HL-60/S4 (cell line): Measurements from ENCODE around the gene NT5E.

Experiments
- in situ Hi-C: fragments of 300-500 bp; cut with MboI; formaldehyde crosslinking; loops from 2 replicates; pipeline ENCODE4 v1.14.3; 2022; ENCODE audit warnings: low sequenced_read_pairs

The NT5E gene

GRCh38 chr6:85421181-85421580, 28.7 kb upstream of the NT5E start:
- in situ Hi-C loops = no loop called here

GRCh38 chr6:85421972-85422371, 27.9 kb upstream of the NT5E start:
- in situ Hi-C loops = no loop called here

- in situ Hi-C loops = no loop called here
Observed at GRCh38 chr6:85422996-85423395, 26.9 kb upstream of the NT5E start.

DNA sequence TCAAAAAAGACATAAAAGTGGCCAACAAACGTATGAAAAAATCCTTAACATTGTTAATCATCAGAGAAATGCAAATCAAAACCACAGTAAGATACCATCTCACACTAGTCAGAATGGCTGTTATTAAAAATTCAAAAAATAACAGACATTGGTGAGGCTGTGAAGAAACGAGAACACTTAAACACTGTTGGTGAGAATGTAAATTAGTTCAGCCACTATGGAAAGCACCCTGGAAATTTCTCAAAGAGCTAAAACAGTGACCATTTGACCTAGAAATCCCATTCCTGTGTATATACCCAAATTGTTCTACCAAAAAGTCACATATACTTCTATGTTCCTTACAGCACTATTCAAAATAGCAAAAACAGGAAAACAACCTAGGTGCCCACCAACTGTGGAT, 24.9 kb upstream of the NT5E start:
- in situ Hi-C loops = no loop called here

DNA sequence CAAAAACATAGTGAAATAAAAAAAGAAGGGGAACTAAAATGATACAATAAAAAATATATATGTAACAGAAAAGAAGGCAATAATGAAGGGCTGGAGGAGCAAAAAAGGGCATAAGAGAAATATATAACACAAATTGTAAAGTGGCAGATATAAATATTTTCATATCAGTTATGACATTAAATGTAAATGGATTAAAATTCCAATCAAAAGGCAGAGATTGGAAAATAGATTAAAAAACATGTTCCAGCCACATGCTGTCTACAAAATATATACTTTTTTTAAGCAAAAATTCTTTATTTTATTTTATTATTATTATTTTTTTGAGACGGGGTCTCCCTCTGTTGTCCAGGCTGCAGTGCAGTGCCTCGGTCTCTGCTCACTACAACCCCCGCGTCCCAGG, 23.9 kb upstream of the NT5E start:
- in situ Hi-C loops = no loop called here

- in situ Hi-C loops = no loop called here
Observed at GRCh38 chr6:85428486-85428885, 21.4 kb upstream of the NT5E start.

DNA sequence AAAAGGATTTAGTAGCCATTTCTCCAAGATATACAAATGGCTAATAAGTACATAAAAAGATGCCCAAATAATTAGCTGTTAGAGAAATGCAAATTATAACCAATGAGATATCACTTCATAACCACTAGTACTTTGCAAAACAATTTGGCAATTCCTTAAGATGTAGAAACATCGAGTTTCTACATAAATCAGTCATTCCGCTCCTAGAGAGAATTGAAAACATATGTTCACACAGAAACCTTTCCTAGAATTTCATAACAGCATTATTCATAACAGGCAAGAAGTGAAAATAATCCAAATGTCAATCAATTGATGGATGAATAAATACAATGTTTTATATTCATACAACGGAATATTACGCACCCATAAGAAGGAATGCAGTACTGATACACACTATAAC, 20.5 kb upstream of the NT5E start:
- in situ Hi-C loops = no loop called here

DNA sequence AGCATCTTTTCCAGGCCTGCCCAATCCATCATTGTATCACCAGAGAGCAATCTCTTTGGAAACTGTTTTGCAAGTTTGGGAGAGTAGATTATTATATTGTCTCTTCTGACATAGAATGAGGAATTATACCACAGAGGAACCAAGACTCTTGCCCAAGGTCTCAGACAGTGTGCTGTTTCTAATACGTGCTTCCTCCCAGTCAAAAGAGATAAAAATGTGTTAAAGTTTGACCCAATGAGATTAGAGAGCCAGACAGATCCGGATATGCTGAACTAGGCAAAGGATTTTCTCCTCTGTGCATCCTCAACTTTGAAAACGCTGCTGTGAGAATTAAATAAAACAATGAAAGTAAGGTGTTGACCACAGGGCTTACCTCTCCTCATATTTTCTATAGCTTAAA, 18.6 kb upstream of the NT5E start:
- in situ Hi-C loops = no loop called here

DNA sequence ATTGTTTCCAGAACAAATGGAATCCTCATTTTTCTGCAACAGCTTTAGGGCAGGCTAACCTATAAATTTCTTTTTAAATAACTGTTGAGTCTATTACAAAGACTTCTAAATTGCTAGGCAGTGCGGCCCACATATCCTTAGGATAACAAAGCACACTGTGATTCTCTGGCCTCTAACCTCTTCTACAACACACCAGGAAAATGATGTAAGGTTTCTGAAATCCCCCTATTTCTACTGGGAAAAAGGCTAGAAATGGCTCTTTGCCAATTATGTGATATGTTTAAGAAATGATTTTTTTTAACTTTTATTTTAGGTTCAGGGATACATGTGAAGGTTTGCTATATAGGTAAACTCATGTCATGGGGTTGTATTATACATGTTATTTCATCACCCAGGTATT, 17.3 kb upstream of the NT5E start:
- in situ Hi-C loops = no loop called here

GRCh38 chr6:85435851-85436250, 14.0 kb upstream of the NT5E start:
- in situ Hi-C loops = no loop called here

DNA sequence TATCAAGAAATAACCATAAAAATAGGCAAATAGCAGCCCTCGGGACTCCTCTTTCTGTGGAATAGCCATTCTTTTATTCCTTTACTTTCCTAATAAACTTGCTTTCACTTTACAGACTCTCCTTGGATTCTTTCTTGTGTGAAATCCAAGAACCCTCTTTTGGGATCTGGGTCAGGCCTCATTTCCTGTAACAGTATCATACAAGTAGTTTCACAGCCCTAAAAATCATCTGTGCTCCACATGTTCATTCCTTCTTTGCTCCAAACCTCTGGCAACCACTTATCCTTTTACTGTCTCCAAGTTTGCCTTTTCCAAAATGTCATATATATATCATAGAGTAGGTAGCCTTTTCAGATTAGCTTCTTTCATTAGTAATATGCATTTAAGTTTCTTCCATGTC, 13.5 kb upstream of the NT5E start:
- in situ Hi-C loops = no loop called here

DNA sequence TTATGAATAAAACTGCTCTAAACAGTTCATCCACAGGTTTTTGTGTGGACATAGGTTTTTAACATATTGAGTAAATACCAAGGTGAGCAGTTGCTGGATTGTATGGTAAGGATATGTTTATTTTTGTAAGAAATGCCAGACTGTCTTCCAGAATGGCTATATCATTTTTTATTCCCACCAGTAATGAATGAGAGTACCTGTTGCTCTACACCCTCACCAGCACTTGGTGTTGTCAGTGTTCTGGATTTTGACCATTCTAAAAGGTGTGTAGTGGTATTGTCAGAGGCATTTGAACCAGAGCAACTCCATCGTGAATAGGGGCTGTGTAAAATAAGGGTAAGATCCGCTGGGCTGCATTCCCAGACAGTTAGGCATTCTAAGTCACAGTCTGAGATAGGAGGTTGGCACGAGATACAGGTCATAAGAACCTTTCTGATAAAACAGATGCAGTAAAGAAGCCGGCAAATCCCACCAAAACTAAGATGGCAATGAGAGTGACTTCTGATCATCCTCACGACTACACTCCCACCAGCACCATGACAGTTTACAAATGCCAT, 12.9 kb upstream of the NT5E start:
- in situ Hi-C loops = no loop called here

- in situ Hi-C loops = no loop called here
Observed at GRCh38 chr6:85443349-85444117, 6.3 kb upstream of the NT5E start.

GRCh38 chr6:85449388-85449817, 480 bp upstream of the NT5E start:
- in situ Hi-C loops = no loop called here

DNA sequence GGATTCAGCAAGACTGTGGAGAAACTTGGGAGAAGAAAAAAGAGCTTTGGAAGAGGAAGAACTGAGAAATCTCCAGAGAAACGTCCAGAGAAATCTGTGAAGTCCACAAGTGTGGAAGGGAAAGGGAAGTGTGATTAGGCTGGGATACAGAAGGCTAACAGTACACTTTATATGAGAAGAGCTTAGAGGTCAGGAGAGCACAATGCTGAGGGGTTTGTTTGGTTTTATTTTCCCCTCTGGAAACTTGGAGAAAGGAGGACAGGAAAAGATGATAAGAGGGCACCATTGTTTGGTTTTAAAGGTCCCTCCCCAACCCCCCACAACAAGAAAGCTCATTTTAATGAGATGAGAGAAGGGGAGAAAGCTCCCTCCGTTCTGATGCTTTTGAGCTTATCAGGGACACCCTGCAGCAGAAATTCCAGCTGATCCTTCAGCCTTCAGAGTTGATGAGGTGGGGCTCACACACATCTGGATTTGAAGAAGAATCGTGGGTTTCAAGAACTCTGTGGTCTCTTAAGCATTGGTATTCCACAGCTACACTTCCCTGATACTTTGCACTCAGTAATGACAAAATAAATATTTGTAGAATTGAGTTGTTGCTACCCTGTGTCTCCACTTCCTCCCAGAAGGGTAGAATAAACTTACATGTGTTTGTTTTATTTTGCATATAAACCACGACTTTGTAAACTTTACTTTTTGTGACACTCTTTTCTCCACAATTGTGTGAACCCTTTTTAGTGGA, 1.9 kb downstream of the NT5E start:
- in situ Hi-C loops = no loop called here

- in situ Hi-C loops = no loop called here
Observed at GRCh38 chr6:85452441-85452881, 2.6 kb downstream of the NT5E start.

DNA sequence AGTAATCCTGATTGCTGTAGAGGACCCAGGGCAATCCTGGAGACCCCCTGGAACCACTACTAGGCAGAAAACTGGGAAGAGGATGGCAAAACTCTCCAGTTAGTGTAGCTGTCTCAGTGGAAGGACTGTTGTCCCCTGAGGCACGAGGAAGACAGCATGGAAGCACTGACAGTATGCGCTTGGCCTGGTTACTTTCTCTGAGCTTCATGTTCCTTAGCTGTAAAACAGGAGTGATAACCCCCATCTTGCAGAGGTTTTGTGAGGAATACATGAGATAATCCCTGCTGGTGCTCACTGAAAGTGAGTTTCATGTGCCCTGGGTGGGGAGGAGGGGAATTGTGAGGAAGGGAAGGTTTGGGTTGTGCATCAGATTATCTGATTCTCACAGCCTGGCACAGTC, 3.2 kb downstream of the NT5E start:
- in situ Hi-C loops = no loop called here

DNA sequence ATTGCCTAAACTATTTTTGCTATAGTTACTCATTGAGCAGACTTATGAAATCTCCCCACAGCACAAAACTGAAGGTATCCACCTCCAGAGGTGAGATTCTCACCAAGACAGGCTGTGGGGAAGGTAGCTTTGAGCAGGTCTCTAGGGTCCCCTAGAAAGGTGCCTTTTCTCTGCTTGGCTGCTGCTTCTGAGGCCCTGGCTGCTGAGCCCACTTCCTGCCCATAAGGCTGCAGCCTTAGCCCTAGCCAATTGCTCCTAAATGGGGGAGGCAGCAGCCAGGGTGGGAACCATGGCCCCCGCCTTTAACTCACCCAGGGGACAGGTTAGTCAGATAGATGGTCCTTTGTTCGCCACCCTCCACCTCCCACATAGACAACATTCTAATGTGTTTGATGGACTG, 3.6 kb downstream of the NT5E start:
- in situ Hi-C loops = no loop called here

DNA sequence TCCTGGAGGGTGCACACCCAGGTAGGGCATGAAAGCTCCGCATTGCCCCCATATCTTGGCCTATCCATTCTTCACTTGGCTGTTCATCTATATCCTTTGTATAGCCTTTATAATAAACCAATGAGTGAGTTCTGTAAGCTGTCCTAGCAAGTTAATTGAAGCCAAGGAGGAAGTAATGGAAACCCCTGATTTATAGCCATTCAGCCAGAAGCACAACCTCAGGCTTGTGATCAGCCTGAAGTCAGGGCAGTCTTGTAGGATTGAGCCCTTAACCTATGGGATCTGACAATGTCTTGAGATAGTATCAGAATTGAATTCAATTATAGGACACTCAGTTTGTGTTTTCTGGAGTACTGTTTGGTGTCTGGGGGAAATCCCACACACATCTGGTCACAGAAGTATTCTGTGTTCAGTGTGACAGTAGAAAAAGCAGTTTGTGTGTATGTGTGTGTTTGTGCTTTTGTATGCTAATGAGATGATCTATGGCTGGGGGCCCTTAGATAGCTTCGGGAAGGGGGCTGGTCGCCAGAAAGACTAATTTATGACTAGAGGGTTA, 5.7 kb downstream of the NT5E start:
- in situ Hi-C loops = no loop called here

DNA sequence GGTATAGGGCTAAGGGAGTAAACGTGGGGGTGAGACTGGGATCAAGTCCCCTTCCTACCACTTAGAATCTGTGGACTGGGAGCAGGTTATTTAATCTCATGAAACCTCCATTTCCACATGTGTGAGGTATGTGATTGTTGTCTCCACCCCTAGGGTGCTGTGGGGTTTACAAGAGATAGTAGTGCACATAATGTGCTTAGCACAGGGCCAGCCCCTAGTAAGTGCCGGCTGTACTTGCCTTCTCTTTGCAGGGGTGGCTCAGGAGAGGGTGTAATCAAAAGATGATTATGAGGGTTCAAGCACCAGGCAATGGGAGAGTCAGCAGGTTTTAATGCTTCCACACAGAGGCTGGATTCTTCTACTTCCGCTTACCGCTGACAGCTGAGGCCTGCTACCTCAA, 6.9 kb downstream of the NT5E start:
- in situ Hi-C loops = no loop called here

DNA sequence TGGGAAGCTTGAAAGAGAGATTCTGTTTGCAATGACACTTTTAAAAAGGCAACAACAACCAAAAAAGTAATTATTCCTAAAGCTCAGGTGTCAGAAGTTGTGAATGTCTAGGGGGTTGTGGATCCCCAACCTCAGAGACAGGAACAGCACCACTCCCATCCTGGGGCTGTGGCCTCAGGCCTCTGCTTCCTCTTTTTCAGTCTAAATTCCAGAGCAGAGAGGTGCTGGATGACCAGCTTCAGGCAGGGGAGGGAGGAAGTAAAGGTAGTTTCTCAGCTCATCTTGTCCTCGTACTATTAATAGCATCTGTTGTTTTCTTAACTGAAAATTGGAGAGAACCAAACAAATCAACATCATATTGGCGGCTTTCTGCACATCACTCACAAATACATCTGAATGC, 8.3 kb downstream of the NT5E start:
- in situ Hi-C loops = no loop called here

DNA sequence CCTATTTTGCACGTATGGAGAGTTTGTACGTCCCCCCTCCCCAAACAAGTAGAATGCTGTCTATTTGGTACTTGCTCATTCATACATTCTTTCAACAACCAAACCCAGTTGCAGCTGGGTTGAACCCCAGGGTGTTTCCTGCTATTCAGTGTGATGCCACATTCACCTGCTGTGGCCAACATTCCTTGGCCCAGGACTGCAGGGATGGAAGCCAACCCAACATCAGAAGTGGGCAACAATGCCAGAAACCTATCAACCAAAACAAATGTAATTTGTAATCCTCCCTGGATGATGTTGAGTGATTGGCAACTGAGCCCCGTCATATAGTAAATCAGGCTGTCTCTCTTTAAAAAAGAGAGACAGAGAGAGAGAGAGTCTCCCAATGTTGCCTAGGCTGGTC, 8.9 kb downstream of the NT5E start:
- in situ Hi-C loops = no loop called here
